CD4-positive, alpha-beta memory T cell (primary cell): ENCODE data around the gene CRNKL1. TPM values are rescaled to one million over a fixed set of nuclear protein-coding genes. Genes with fewer than 3 reads are reported as not detected.
A peak's percentile ranks its signal among the peaks of the same experiment; 100 is the strongest.

Experiments used
- CTCF ChIA-PET: fragments of 350-600 bp; sonication (Branson Sonifier 250); formaldehyde crosslinking; loops from one replicate; lab custom pipeline; 2021; ENCODE audit warnings: inconsistent platforms; ENCODE audit not compliant: partially characterized antibody; lab: Charles Lee
- POLR2A ChIA-PET: fragments of 350-600 bp; sonication (Branson Sonifier 250); formaldehyde crosslinking; loops from one replicate; lab custom pipeline; 2021; ENCODE audit not compliant: partially characterized antibody; lab: Charles Lee
- DNase-seq, 5 donors: peaks; one replicate each; pipeline versions ENCODE4 v3.0.0 to v3.0.0-alpha.2; 2020 to 2022; ENCODE audit warnings: mixed read lengths in 1 of 5
- H3K27ac ChIP-seq: one replicate; pipeline ENCODE4 v1.7.0; 2013; ENCODE audit warnings: low read depth, low read length
- H3K27me3 ChIP-seq: 2 replicates; pipeline ENCODE4 v1.7.0; 2013; ENCODE audit warnings: mild to moderate bottlenecking, low read length, moderate library complexity; ENCODE audit not compliant: insufficient read depth
- H3K36me3 ChIP-seq: 2 replicates; pipeline ENCODE4 v1.7.0; 2013; ENCODE audit warnings: mild to moderate bottlenecking, low read length, moderate library complexity; ENCODE audit not compliant: insufficient read depth
- H3K4me1 ChIP-seq: 2 replicates; pipeline ENCODE4 v1.7.0; 2013; ENCODE audit warnings: mild to moderate bottlenecking, low read length, moderate library complexity; ENCODE audit not compliant: insufficient read depth
- H3K4me3 ChIP-seq, 2 donors: one replicate each; pipeline ENCODE4 v1.7.0; 2013; ENCODE audit warnings: low read length in 2 of 2, mild to moderate bottlenecking in 1 of 2
- H3K9me3 ChIP-seq, 2 donors: one replicate each; pipeline ENCODE4 v1.7.0; 2013; ENCODE audit warnings: low read length in 2 of 2, control low read depth in 1 of 2; ENCODE audit not compliant: control insufficient read depth in 1 of 2
- H3K27ac Mint-ChIP-seq, 7 donors: one replicate each; pipeline ENCODE4 v1.8.0; 2020 to 2021; ENCODE audit warnings: mixed read lengths in 7 of 7, mild to moderate bottlenecking in 6 of 7, inconsistent platforms in 3 of 7, moderate library complexity in 3 of 7
- H3K27me3 Mint-ChIP-seq, 2 donors: one replicate each; pipeline ENCODE4 v1.8.0; 2020 to 2021; ENCODE audit warnings: mixed read lengths in 2 of 2
- H3K36me3 Mint-ChIP-seq, 2 donors: one replicate each; pipeline ENCODE4 v1.8.0; 2020 to 2021; ENCODE audit warnings: mixed read lengths in 2 of 2, inconsistent platforms in 1 of 2, mild to moderate bottlenecking in 1 of 2
- H3K4me1 Mint-ChIP-seq, 4 donors: one replicate each; pipeline ENCODE4 v1.8.0; 2020 to 2021; ENCODE audit warnings: mixed read lengths in 4 of 4, mild to moderate bottlenecking in 1 of 4
- H3K4me3 Mint-ChIP-seq, 8 donors: one replicate each; pipeline ENCODE4 v1.8.0; 2020 to 2021; ENCODE audit warnings: mixed read lengths in 8 of 8, mild to moderate bottlenecking in 7 of 8, moderate library complexity in 6 of 8, inconsistent platforms in 3 of 8
- H3K9me3 Mint-ChIP-seq, 8 donors: one replicate each; pipeline ENCODE4 v1.8.0; 2020 to 2021; ENCODE audit warnings: mixed read lengths in 8 of 8, mild to moderate bottlenecking in 5 of 8, inconsistent platforms in 3 of 8, moderate library complexity in 1 of 8
- intact Hi-C: fragments of 100-400 bp; cut with micrococcal nuclease; formaldehyde crosslinking; loops from one replicate; pipeline ENCODE4 v1.15.1; 2023
- polyA plus RNA-seq, 2 donors: library from polyadenylated mRNA; unstranded; fragments of 300-500 nt; fragmentation: Illumina TruSeq; gene quantifications; one replicate each; pipeline ENCODE4 v1.2.3, GENCODE V29; 2021
- total RNA-seq, 2 experiments: library from RNA; stranded (reverse); gene quantifications; one replicate each; pipeline ENCODE4 v1.2.3, GENCODE V29; 2021

Gene CRNKL1
- total and polyA plus RNA-seq, 4 experiments from 2014 or later: 10.4 to 32.9 (median 23.1) TPM

DNA sequence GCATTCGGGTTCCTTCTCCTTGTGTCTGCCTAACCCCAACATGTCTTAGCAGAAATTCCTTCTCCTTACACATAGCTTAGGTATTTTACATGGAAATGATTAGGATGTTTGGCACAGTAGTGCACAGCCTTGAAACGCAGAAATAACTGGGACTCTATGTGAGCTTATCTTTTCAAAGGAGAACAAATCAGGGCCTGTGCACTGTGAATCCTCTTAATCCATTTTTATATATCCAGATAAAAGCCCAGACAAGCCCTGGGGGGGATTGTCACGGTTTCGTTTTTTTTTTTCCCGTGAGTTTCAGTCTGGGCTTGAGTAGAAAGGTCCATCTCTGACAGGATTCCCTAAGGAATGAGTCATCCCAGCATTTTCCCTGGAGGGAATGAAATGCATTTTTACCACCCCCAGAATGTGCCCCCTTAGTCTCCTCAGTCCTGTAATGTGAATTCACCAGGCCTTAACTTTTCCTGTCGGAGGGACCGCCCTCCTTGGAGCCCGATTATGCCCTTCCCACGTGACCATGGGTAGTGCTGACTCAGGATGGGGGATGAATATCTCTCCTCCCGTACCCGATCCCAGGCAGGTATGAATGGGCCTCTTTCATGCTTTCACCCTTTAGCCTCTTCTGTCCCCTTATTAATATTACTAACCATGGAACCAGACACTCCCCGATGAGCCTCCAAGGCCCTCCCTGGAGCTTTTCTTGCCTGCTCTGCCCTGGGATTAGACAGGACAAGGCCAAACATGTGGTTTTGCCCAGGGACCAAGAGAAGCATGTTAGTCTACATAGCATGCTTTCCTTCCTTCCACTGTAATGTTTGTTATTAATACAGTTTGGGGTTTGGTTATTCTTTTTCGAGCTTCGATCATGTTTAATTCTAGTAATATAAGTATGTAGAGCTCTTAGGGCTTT, 59.0 kb downstream of the CRNKL1 start:
- Histone ChIP-seq H3K27me3 (no peaks in the 10 kb centered on the region), H3K9me3 (no peaks in the 10 kb centered on the region), H3K36me3 (no peaks in the 10 kb centered on the region), H3K4me1 (no peaks in the 10 kb centered on the region), H3K4me3 (no peak overlapping the region), H3K27ac (no peak overlapping the region)
- intact Hi-C loops: no loop called here
- H3K27me3 Mint-ChIP-seq: peaks cover 3 to 5% of the 10 kb centered on the region in 2 donors
- H3K4me1 Mint-ChIP-seq: peaks cover 0 to 4% (median under 1%) of the 10 kb centered on the region in 4 donors
- no peak overlapping the region for H3K4me3 Mint-ChIP-seq
- DNase-seq: no peak
- ChIA-PET POLR2A (interaction anchor here (0.7 to 1.3 kb wide), 2 partner anchors 16 to 25 kb away, joined by 3 to 4 read pairs; no protein-coding TSS in a partner anchor), CTCF (interaction anchor here (0.6 to 2.8 kb wide), 10 partner anchors 8 to 1345 kb away, joined by 3 to 12 read pairs (median 4); no protein-coding TSS in a partner anchor)
- H3K27ac Mint-ChIP-seq: peak overlapping the region in 1 of 7 donors; percentile 37
- peaks cover 0 to 1% (median 0%) of the 10 kb centered on the region in 8 donors for H3K9me3 Mint-ChIP-seq
- no peaks in the 10 kb centered on the region for H3K36me3 Mint-ChIP-seq

DNA sequence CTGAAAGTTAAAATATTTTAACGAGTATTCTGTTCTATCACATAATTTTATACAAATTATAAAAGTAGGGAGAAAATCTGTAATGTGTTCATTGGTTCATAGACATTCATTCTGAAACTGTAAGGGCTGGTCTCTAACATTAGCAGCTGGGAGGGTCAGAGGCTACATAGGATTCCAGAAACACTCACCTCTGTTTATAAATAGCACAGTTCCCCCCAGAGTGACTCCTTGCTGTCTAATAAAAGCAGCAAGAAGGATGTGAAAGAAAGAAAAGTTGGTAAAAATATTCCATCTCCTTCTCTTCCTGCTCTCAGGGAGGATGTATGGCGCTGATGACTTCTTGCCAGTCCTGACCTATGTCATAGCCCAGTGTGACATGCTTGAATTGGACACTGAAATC, 60.4 kb downstream of the CRNKL1 start:
- Mint-ChIP-seq H3K27me3 (peaks cover 3 to 5% of the 10 kb centered on the region in 2 donors), H3K4me1 (peaks cover 0 to 4% (median under 1%) of the 10 kb centered on the region in 4 donors), H3K4me3 (no peak overlapping the region), H3K36me3 (no peaks in the 10 kb centered on the region), H3K27ac (no peak overlapping the region), H3K9me3 (peaks cover 0 to 1% (median 0%) of the 10 kb centered on the region in 8 donors)
- Histone ChIP-seq H3K36me3 (no peaks in the 10 kb centered on the region), H3K27me3 (no peaks in the 10 kb centered on the region), H3K27ac (no peak overlapping the region), H3K4me1 (no peaks in the 10 kb centered on the region), H3K9me3 (no peaks in the 10 kb centered on the region), H3K4me3 (no peak overlapping the region)
- intact Hi-C loops: no loop called here
- ChIA-PET POLR2A (no interaction called here), CTCF (interaction anchor here (1.4 kb wide), 1 partner anchor 207 kb away, joined by 5 read pairs; no protein-coding TSS in a partner anchor)
- no peak for DNase-seq

DNA sequence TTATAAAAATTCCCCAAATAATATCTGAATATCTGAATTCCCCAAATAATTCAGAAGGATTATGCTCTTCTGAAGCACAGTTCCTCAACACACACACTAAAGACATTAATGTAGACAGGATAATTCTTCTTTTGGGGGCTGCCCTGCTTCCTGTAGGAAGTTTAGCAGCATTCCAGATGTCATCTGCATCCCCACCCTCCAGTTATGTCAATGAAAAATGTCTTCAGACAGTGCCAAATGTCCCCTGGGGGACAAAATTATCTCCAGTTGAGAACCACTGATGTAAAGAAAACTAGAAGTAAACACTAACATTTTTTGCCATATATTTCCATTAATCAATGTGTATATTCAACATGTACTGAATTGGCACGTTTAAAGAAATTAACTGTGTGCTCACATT, 61.0 kb downstream of the CRNKL1 start:
- Mint-ChIP-seq H3K27me3 (peaks cover 3 to 5% of the 10 kb centered on the region in 2 donors), H3K4me3 (no peak overlapping the region), H3K4me1 (peaks cover 0 to 4% (median under 1%) of the 10 kb centered on the region in 4 donors), H3K9me3 (peaks cover 0 to 1% (median 0%) of the 10 kb centered on the region in 8 donors), H3K36me3 (no peaks in the 10 kb centered on the region), H3K27ac (no peak overlapping the region)
- no peaks in the 10 kb centered on the region for H3K27me3 ChIP-seq
- no peak overlapping the region for H3K4me3 ChIP-seq
- H3K36me3 ChIP-seq: no peaks in the 10 kb centered on the region
- no peaks in the 10 kb centered on the region for H3K4me1 ChIP-seq
- ChIA-PET CTCF (no interaction called here), POLR2A (no interaction called here)
- H3K9me3 ChIP-seq: no peaks in the 10 kb centered on the region
- H3K27ac ChIP-seq: no peak overlapping the region
- intact Hi-C loops: no loop called here
- DNase-seq: no peak

DNA sequence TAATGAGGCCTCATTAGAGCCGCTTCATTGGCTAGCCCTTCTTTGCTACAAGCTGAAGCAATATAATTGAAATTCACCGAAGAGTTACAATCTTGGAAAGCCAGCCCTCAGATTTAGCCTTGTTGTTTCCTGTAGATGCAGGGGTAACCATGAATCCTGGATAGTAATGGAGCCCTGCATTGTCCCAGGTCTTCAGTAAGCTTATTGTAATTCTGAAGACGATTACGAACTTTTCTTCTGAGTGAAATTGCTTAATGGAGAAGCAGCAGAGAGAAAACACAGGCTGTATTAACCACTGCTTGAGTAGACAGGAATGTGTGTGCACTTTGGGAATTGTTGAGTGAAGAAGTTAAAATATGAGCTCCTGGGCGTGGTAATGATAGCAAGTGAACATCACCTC, 61.4 kb downstream of the CRNKL1 start:
- Mint-ChIP-seq H3K9me3 (peaks cover 0 to 1% (median 0%) of the 10 kb centered on the region in 8 donors), H3K27me3 (peaks cover 3 to 5% of the 10 kb centered on the region in 2 donors), H3K36me3 (no peaks in the 10 kb centered on the region), H3K27ac (no peak overlapping the region), H3K4me1 (peaks cover 0 to 4% (median under 1%) of the 10 kb centered on the region in 4 donors), H3K4me3 (no peak overlapping the region)
- Histone ChIP-seq H3K9me3 (no peaks in the 10 kb centered on the region), H3K27me3 (no peaks in the 10 kb centered on the region), H3K36me3 (no peaks in the 10 kb centered on the region), H3K4me3 (no peak overlapping the region), H3K27ac (no peak overlapping the region), H3K4me1 (no peaks in the 10 kb centered on the region)
- POLR2A ChIA-PET: no interaction called here
- CTCF ChIA-PET: no interaction called here
- no peak for DNase-seq
- intact Hi-C loops: no loop called here

DNA sequence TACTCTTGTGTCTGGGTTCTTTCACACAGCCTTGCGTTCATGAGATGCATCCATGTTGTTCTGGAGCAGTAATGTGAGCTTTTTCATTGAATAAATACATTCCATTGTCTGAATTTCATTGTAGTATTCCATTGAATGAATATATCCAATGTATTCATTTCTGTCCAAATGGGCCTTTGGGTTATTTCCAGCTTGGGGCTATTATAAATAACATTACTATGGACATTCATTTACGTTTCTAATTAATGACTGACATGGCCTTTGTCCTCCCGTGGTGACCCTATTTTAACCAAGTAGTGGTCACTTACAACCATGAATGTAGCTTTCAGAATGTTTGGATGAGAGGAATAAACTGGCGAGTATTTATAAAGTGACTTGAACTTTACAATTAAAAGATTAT, 65.2 kb downstream of the CRNKL1 start:
- H3K27me3 Mint-ChIP-seq: peaks cover 0 to 3% of the 10 kb centered on the region in 2 donors
- H3K27ac Mint-ChIP-seq: peak overlapping the region in 1 of 7 donors; percentile 2
- no peaks in the 10 kb centered on the region for H3K36me3 Mint-ChIP-seq
- H3K4me1 ChIP-seq: no peaks in the 10 kb centered on the region
- H3K9me3 Mint-ChIP-seq: no peaks in the 10 kb centered on the region
- ChIA-PET POLR2A (no interaction called here), CTCF (interaction anchor here (0.7 kb wide), 1 partner anchor 293 kb away, joined by 3 read pairs; no protein-coding TSS in a partner anchor)
- H3K9me3 ChIP-seq: no peaks in the 10 kb centered on the region
- no peaks in the 10 kb centered on the region for H3K27me3 ChIP-seq
- H3K27ac ChIP-seq: no peak overlapping the region
- intact Hi-C loops: no loop called here
- H3K4me1 Mint-ChIP-seq: no peaks in the 10 kb centered on the region
- no peaks in the 10 kb centered on the region for H3K36me3 ChIP-seq
- DNase-seq: no peak
- no peak overlapping the region for H3K4me3 Mint-ChIP-seq
- no peak overlapping the region for H3K4me3 ChIP-seq

DNA sequence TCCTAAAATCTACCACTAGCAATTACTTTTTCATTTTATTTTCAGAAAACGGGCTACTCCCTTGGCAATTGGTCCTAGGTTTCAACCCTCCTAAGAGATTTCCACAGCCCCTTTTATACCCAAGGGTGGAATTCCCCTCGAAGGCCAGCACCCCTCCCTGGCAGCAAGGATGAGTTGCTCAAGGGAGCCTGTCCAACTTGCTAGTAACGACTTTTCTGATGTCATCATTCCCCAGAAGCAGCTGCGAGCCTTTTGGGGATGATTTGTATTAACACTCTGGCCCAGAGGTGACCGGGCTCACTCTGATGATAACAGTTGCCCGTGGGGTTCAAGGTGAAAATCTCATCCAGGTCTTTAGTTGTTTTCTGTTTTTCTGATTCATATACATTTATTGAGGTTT, 65.8 kb downstream of the CRNKL1 start:
- H3K27ac ChIP-seq: no peak overlapping the region
- ChIA-PET POLR2A (no interaction called here), CTCF (no interaction called here)
- H3K27ac Mint-ChIP-seq: no peak overlapping the region
- no peaks in the 10 kb centered on the region for H3K36me3 ChIP-seq
- H3K27me3 Mint-ChIP-seq: peaks cover 0 to 3% of the 10 kb centered on the region in 2 donors
- H3K9me3 ChIP-seq: no peaks in the 10 kb centered on the region
- H3K36me3 Mint-ChIP-seq: no peaks in the 10 kb centered on the region
- H3K4me3 ChIP-seq: no peak overlapping the region
- H3K9me3 Mint-ChIP-seq: no peaks in the 10 kb centered on the region
- no peaks in the 10 kb centered on the region for H3K27me3 ChIP-seq
- H3K4me3 Mint-ChIP-seq: no peak overlapping the region
- H3K4me1 Mint-ChIP-seq: no peaks in the 10 kb centered on the region
- H3K4me1 ChIP-seq: no peaks in the 10 kb centered on the region
- no peak for DNase-seq
- intact Hi-C loops: no loop called here
